GM19397 (cell line): ENCODE results near the gene ADAMTS19.
"Not testable (repeated sequence)": the region's sequence is repeated elsewhere in the genome, so short reads cannot be mapped to it uniquely, and the experiment has no call there.

ENCODE experiments used
- ATAC-seq: cut with Tn5 transposase; IDR thresholded peaks from one replicate; pipeline ENCODE4 v1.9.1; 2021; ENCODE audit warnings: mild to moderate bottlenecking, moderate library complexity; ENCODE audit not compliant: unreplicated experiment

Gene ADAMTS19

GRCh38 chr5:129572060-129572459, 112.0 kb downstream of the ADAMTS19 start:
- ATAC-seq: no peak

GRCh38 chr5:129584496-129584895, 124.4 kb downstream of the ADAMTS19 start:
- not testable (repeated sequence) for ATAC-seq

- no peak for ATAC-seq
Observed at GRCh38 chr5:129591508-129592160, 131.5 kb downstream of the ADAMTS19 start.

GRCh38 chr5:129593525-129593924, 133.4 kb downstream of the ADAMTS19 start:
- no peak for ATAC-seq

GRCh38 chr5:129601576-129601975, 141.5 kb downstream of the ADAMTS19 start:
- ATAC-seq: no peak

GRCh38 chr5:129608350-129608749, 148.3 kb downstream of the ADAMTS19 start:
- no peak for ATAC-seq

GRCh38 chr5:129609710-129610109, 149.6 kb downstream of the ADAMTS19 start:
- ATAC-seq: peak; percentile 85

GRCh38 chr5:129616517-129616916, 156.4 kb downstream of the ADAMTS19 start:
- ATAC-seq: no peak

- no peak for ATAC-seq
Observed at GRCh38 chr5:129617206-129617605, 157.1 kb downstream of the ADAMTS19 start.

- ATAC-seq: no peak
Observed at GRCh38 chr5:129619782-129620181, 159.7 kb downstream of the ADAMTS19 start.

GRCh38 chr5:129622531-129622930, 162.4 kb downstream of the ADAMTS19 start:
- no peak for ATAC-seq

GRCh38 chr5:129629575-129629974, 169.5 kb downstream of the ADAMTS19 start:
- ATAC-seq: no peak

GRCh38 chr5:129630101-129630500, 170.0 kb downstream of the ADAMTS19 start:
- no peak for ATAC-seq

- ATAC-seq: no peak
Observed at GRCh38 chr5:129631961-129632360, 171.9 kb downstream of the ADAMTS19 start.

- not testable (repeated sequence) for ATAC-seq
Observed at GRCh38 chr5:129637501-129637900, 177.4 kb downstream of the ADAMTS19 start.

GRCh38 chr5:129639331-129639730, 179.2 kb downstream of the ADAMTS19 start:
- ATAC-seq: no peak

- no peak for ATAC-seq
Observed at GRCh38 chr5:129652349-129653056, 192.4 kb downstream of the ADAMTS19 start.

GRCh38 chr5:129653057-129653375, 192.9 kb downstream of the ADAMTS19 start:
- ATAC-seq: no peak

GRCh38 chr5:129653442-129653841, 193.3 kb downstream of the ADAMTS19 start:
- ATAC-seq: no peak

- no peak for ATAC-seq
Observed at GRCh38 chr5:129656952-129657351, 196.9 kb downstream of the ADAMTS19 start.

GRCh38 chr5:129658801-129659200, 198.7 kb downstream of the ADAMTS19 start:
- no peak for ATAC-seq

GRCh38 chr5:129661366-129662035, 201.4 kb downstream of the ADAMTS19 start:
- no peak for ATAC-seq
